ENCODE data around the gene SLC9A4.

SLC9A4 gene, protein sequence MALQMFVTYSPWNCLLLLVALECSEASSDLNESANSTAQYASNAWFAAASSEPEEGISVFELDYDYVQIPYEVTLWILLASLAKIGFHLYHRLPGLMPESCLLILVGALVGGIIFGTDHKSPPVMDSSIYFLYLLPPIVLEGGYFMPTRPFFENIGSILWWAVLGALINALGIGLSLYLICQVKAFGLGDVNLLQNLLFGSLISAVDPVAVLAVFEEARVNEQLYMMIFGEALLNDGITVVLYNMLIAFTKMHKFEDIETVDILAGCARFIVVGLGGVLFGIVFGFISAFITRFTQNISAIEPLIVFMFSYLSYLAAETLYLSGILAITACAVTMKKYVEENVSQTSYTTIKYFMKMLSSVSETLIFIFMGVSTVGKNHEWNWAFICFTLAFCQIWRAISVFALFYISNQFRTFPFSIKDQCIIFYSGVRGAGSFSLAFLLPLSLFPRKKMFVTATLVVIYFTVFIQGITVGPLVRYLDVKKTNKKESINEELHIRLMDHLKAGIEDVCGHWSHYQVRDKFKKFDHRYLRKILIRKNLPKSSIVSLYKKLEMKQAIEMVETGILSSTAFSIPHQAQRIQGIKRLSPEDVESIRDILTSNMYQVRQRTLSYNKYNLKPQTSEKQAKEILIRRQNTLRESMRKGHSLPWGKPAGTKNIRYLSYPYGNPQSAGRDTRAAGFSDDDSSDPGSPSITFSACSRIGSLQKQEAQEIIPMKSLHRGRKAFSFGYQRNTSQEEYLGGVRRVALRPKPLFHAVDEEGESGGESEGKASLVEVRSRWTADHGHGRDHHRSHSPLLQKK

DNA sequence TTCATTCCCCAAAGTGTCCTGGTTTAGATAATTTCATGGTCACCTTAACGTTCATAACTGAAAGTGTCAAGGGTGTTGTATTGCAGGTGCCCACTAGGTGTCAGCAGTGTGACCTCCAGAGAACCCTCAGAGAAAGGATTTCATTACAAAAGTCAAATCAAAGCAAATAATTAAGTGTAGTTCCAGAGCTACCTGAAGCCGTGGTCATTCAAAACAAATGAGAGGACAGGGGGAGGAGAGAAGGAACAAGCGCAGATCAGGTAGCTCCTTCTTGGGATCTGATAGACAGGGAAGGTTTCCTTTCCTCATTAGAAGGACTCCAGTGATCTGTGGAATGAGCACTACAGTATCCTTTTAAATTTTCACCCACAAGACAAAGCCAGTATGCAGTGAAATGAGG is at the start of gene SLC9A4:
TSS of gene SLC9A4 (plus strand) at position 207 of the 400 bp plus-strand sequence. CDS start 534 bp downstream, outside the sequence.
- Mint-ChIP-seq H3K4me1 (no peaks in the 10 kb centered on the region), H3K27me3 (peaks cover 37% of the 10 kb centered on the region), H3K4me3 (no peak within 1 kb of the TSS), H3K27ac (no peak within 1 kb of the TSS), H3K9me3 (peaks cover 10% of the 10 kb centered on the region), H3K36me3 (peaks cover 6% of the 10 kb centered on the region)
- ATAC-seq, result no peak

DNA sequence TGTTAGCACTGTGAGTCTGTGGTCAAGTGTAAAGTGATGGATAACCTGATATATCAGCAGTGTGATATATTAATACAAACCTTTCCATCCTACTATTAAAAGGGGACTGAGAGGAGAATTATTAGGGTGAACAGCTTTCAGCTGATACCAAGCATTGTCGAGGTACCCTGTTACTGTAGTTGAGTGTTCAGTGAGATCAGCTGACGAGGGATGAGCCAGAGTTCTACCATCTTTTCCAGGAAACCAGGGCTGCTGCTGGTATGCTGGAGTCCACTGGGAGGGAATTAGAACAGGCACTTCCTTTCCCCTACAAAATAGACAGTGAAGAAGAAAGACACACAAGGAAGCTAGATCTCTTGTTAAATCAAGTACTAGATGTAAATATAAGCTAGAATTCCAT is 49.7 kb upstream of the SLC9A4 start:
- no peak overlapping the region for H3K4me3 Mint-ChIP-seq
- no peaks in the 10 kb centered on the region for H3K9me3 Mint-ChIP-seq
- H3K4me1 Mint-ChIP-seq, result peaks cover 37% of the 10 kb centered on the region
- no peaks in the 10 kb centered on the region for H3K36me3 Mint-ChIP-seq
- no peak for ATAC-seq
- no peaks in the 10 kb centered on the region for H3K27me3 Mint-ChIP-seq
- H3K27ac Mint-ChIP-seq, result peak overlapping the region; percentile 18

DNA sequence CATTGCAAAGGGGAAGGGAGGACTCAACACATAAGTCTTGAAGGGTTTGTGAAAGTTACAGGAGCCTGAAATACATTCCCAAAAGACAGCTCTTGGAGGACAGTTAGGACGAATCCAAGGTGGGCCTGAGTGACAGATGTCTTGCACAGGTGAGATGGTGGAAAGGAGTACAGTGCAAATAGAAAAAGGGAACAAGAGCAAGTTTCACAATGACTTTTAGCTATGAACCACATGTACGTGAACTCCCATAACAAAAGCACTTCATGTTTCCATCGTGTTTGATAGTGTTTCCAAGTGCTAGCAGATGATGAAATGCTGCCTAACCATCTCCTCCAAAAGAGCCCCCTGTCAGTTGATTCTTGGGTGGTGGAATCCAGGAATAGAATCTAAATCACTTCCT is 48.3 kb upstream of the SLC9A4 start:
- Mint-ChIP-seq H3K9me3 (no peaks in the 10 kb centered on the region), H3K4me3 (no peak overlapping the region), H3K36me3 (peaks cover 4% of the 10 kb centered on the region), H3K27ac (peak overlapping the region; percentile 33), H3K27me3 (no peaks in the 10 kb centered on the region), H3K4me1 (peaks cover 37% of the 10 kb centered on the region)
- ATAC-seq, result peak; percentile 87

DNA sequence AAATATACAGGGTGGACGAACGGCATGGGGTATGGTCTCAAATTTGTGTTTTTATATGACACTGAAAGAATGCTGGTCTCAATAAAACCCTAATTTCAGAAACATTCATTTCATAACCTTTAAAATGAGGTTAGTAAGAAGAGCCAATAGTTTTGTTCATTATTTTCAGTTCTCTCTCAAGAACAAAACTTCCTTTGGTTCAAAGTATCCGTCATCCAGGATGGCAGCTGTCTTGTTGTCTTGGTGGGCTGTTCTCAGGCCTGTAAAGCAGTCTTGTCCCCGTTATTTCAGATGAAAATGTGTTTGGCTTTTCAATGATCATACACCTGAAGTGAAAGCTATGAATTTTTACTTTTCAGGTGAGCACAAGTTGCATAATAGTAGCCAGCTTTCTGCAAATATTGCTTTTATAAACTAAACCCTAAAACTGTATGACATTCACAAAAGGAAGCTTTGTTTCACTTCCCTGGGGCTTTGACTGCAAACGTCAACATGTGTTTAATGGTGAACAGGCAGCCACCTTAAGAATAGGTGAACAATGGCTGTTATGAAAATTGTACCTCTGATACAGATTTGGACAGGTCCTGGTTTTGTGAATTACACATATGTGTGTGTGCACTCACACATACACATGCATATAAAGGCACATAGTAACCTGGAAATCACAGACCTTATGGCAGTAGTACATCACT is 47.4 kb upstream of the SLC9A4 start:
- Mint-ChIP-seq H3K27me3 (no peaks in the 10 kb centered on the region), H3K27ac (peak overlapping the region; percentile 33), H3K36me3 (peaks cover 4% of the 10 kb centered on the region), H3K4me1 (peaks cover 41% of the 10 kb centered on the region), H3K4me3 (no peak overlapping the region), H3K9me3 (no peaks in the 10 kb centered on the region)
- ATAC-seq, result peak; percentile 65

DNA sequence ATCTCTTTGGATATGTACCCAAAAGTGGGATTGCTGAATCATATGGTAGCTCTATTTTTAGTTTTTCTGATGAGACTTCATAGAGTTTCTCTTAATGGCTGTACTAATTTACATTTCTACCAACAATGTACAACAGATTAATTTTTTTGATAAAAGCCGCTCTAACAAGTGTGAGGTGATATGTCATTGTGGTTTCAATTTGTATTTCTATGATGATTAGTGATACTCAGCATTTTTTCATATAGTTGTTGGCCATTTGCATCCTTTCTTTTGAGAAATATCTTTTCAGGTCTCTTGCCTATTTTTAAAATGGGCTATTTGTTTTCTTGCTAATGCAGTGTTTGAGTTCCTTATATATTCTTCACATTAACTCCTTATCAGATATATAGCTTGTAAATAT is 45.8 kb upstream of the SLC9A4 start:
- Mint-ChIP-seq H3K27me3 (no peaks in the 10 kb centered on the region), H3K9me3 (no peaks in the 10 kb centered on the region), H3K4me1 (peaks cover 44% of the 10 kb centered on the region), H3K27ac (no peak overlapping the region), H3K36me3 (peaks cover 4% of the 10 kb centered on the region), H3K4me3 (no peak overlapping the region)
- no peak for ATAC-seq

DNA sequence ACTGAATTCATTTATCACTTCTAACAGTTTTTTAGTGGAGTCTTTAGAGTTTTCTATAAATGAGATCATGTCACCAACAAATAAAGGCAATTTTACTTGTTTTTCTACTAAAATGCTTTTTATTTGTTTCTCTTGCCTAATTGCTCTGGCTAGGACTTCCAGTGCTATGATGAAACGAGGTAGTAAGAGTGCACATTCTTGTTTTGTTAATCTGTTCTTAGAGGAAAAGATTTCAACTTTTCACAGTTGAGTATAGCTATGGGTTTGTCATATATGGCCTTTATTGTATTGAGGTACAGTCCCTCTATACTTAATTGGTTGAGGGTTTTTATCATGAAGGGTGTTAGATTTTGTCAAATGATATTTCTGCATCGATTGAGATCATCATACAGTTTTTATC is 44.5 kb upstream of the SLC9A4 start:
- H3K4me1 Mint-ChIP-seq, result peaks cover 30% of the 10 kb centered on the region
- H3K27ac Mint-ChIP-seq, result no peak overlapping the region
- no peak overlapping the region for H3K4me3 Mint-ChIP-seq
- H3K9me3 Mint-ChIP-seq, result no peaks in the 10 kb centered on the region
- H3K27me3 Mint-ChIP-seq, result no peaks in the 10 kb centered on the region
- peaks cover 4% of the 10 kb centered on the region for H3K36me3 Mint-ChIP-seq
- no peak for ATAC-seq

DNA sequence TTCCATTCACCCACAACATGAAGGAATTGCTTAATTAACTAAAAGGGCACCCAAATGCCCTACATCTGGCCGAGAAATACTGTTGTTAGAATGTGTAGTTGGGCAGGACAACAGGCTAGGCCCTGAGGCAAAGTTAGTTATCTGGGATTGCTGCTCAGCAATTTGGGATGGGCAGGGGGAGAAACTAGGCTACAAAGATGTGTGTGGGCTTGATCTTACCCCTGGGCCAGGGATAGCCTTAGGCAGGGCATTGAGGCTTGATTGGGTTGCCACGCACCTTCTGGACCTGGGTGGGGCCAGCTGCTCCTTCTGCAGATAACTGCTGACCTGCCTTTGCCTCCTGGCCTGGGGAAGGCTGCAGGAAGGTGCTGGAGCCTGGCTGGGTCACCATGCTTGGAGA is 40.6 kb upstream of the SLC9A4 start:
- Mint-ChIP-seq H3K4me3 (no peak overlapping the region), H3K36me3 (peaks cover 4% of the 10 kb centered on the region), H3K27ac (no peak overlapping the region), H3K4me1 (peaks cover 32% of the 10 kb centered on the region), H3K27me3 (no peaks in the 10 kb centered on the region), H3K9me3 (no peaks in the 10 kb centered on the region)
- no peak for ATAC-seq

DNA sequence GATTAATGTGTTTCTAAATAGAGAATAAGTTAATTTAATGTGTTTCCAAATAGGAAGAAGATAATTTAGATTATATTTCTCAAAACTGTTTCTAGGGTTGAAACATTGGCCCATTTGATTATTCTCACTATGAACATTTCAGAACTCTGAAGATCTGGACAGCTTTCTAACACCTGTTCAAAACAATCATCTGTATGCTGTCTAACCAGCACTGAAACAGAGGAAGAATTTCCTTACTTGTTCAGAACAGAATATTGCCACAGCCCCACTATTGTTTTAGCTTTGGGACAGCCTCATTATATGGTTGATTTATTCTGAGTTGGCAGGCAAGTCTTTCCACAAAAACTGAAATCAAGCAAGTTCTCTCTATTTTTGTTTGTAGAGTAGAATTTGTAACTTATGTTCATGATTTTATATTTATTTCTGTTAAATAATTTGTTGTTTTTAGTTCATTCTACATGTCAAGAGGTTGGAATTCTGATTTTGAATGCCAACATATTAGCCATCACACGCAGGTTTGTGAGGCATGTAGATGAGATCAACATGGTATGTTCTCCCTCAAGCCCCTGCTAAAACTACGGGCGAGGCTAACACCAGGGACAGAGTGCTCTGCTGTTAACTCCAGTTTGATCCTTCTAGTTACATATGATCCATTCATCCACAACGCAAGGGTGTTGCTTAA is 38.9 kb upstream of the SLC9A4 start:
- Mint-ChIP-seq H3K4me1 (peaks cover 32% of the 10 kb centered on the region), H3K9me3 (no peaks in the 10 kb centered on the region), H3K4me3 (no peak overlapping the region), H3K27ac (no peak overlapping the region), H3K27me3 (no peaks in the 10 kb centered on the region), H3K36me3 (peaks cover 4% of the 10 kb centered on the region)
- ATAC-seq, result no peak

DNA sequence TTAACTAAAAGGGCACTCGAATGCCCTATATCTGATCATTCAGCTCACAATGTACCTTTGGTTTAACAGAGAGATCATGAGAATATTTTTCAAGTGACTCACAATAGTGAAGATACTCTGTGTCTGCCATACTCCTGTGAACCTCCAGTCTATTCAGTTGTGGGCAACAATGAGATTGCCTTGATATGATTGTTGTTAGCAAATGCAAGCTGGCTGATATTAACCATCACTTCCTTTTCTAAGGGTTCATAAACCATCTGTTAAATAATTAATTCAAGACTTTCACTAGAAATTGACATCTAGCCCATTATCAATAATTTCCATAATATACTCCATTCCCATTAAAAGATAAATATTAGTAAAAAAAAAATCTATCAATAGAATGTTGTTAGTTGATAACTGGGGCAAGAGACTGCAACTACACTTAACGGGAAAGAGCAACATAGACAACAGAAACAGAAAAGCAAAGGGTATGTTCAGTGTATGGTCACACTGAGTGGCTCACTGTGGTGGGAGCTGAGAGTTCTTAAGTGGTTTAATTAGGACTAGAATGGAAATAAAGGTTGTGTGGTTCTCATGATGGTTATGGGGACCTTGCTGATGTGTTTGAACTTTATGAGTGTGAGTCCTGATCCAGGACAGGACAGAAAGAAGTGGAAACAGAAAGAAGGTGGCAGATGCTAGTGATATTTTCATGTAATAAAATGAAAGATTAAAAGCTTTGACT is 38.2 kb upstream of the SLC9A4 start:
- no peaks in the 10 kb centered on the region for H3K36me3 Mint-ChIP-seq
- no peak for ATAC-seq
- peaks cover 32% of the 10 kb centered on the region for H3K4me1 Mint-ChIP-seq
- no peak overlapping the region for H3K27ac Mint-ChIP-seq
- H3K9me3 Mint-ChIP-seq, result no peaks in the 10 kb centered on the region
- no peak overlapping the region for H3K4me3 Mint-ChIP-seq
- H3K27me3 Mint-ChIP-seq, result no peaks in the 10 kb centered on the region

DNA sequence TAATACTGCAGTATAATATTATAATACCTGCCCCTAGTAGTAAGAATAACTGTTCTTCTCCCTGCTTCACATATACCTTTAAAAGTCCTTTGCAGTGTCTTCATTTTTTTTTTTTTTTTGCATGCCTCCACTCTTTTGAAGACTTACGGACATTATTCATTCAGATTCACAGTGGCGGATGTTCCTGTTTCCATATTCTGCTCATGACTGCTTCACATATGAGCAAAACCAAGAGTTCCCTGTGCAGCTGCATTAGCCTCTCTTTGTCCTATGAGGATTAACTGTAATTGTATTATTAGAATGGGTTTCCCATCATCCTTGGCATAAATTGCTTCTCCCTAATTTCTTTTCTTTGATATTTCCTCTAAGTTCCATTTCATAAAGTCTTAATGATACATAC is 37.3 kb upstream of the SLC9A4 start:
- no peak for ATAC-seq
- peaks cover 27% of the 10 kb centered on the region for H3K4me1 Mint-ChIP-seq
- H3K4me3 Mint-ChIP-seq, result peak overlapping the region; percentile 27

DNA sequence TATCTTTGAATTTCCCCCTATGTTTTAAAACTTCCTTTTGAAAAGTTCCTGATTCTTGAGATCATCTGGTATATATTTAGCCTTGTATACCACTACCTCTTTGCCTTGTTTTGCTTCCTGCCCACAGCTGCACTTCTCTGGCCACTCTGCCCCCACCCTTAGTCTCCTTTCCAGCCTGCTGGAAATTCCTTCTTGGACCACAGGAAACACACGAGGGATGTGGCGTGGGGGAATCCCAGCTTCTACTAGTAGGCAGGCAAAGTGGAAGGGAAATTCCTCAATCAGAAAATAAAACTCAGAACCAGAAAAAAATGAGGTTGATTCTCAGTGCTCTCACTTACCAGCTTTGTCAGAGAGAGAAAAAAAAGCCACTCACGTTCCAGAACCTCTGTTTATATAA is 36.7 kb upstream of the SLC9A4 start:
- Mint-ChIP-seq H3K36me3 (no peaks in the 10 kb centered on the region), H3K9me3 (no peaks in the 10 kb centered on the region), H3K27me3 (no peaks in the 10 kb centered on the region), H3K4me1 (peaks cover 22% of the 10 kb centered on the region), H3K27ac (peak overlapping the region; percentile 44), H3K4me3 (peak overlapping the region; percentile 27)
- no peak for ATAC-seq

More for the DNA sequence above, 37.3 kb upstream of the SLC9A4 start:
- no peaks in the 10 kb centered on the region for H3K9me3 Mint-ChIP-seq
- no peaks in the 10 kb centered on the region for H3K36me3 Mint-ChIP-seq
- no peaks in the 10 kb centered on the region for H3K27me3 Mint-ChIP-seq
- H3K27ac Mint-ChIP-seq, result peak overlapping the region; percentile 44

DNA sequence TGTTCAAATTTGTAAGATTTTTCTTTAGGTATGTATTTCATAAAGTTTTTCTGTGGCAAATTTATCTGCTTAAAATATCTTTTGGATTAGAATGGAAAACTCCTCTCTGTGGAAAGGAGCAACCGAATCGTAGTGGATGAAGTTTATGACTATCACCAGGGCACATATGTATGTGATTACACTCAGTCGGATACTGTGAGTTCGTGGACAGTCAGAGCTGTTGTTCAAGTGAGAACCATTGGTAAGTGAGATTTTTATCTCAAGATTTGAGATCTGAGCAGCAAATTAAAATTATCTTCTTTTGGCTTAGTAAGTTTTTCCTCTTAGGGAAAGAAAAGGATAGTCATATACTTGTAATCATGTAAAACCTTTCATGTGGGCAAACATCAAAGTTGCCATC is 35.9 kb upstream of the SLC9A4 start:
- H3K9me3 Mint-ChIP-seq, result no peaks in the 10 kb centered on the region
- no peaks in the 10 kb centered on the region for H3K27me3 Mint-ChIP-seq
- H3K4me1 Mint-ChIP-seq, result peaks cover 19% of the 10 kb centered on the region
- H3K36me3 Mint-ChIP-seq, result no peaks in the 10 kb centered on the region
- ATAC-seq, result no peak
- no peak overlapping the region for H3K27ac Mint-ChIP-seq
- H3K4me3 Mint-ChIP-seq, result no peak overlapping the region

DNA sequence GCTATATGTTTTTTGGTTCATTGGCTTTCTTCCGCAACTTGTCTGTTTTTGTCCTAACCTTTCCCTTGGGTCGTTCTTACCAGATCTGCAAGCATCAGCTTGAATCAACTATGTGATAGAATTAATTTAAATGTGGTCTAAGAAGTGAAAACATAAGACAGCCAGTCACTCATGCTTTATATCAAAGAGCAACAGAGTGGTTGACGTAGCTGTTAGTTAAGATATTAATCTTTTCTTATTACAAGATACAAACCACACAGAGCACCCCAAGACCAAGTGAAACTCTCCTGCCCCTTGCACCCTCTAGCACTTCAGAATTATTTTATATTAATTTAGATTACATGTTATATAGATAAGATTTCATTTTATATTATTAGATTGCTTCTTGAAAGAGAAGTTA is 34.9 kb upstream of the SLC9A4 start:
- Mint-ChIP-seq H3K27me3 (no peaks in the 10 kb centered on the region), H3K36me3 (no peaks in the 10 kb centered on the region), H3K4me3 (no peak overlapping the region), H3K4me1 (peaks cover 22% of the 10 kb centered on the region), H3K27ac (no peak overlapping the region), H3K9me3 (no peaks in the 10 kb centered on the region)
- no peak for ATAC-seq

DNA sequence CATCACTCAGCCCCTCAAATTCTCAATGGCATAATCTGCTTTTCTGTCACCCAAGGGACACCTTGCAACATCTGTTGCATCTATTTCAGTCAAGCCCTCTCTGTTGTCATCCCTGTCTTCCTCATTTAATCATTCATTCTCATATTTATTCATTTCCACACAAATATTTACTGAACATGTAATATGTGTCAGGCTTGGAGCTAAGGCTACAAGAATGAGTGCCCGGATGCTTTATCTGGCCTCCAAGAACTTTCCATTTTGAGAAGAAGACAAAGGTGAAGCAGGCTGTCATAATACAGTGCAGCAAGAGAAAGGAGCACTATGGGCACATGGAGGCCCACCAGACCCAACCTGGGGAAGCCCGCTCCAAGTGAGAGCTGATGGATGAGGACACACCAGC is 34.4 kb upstream of the SLC9A4 start:
- Mint-ChIP-seq H3K4me3 (no peak overlapping the region), H3K27ac (no peak overlapping the region), H3K36me3 (no peaks in the 10 kb centered on the region), H3K9me3 (no peaks in the 10 kb centered on the region), H3K4me1 (peaks cover 24% of the 10 kb centered on the region), H3K27me3 (no peaks in the 10 kb centered on the region)
- ATAC-seq, result no peak

Measured in stimulated activated memory B cell treated with anti-CD40 and anti-IgM and Interleukin-4, amounts not matched to agents 10 μg/mL and 1 μg/mL and 100 μg/mL, for 72 hours (primary cell).